Embryonic facial prominence (tissue), 1 donor: Measurements from ENCODE around the gene MICU1.
"Not testable (repeated sequence)": the region's sequence is repeated elsewhere in the genome, so short reads cannot be mapped to it uniquely, and the experiment has no call there.

Source experiments
- DNase-seq: peaks from one replicate; pipeline ENCODE4 v3.0.0-alpha.2; 2016; ENCODE audit errors: extremely low spot score

The MICU1 gene

GRCh38 chr10:72328045-72328828, 297.6 kb downstream of the MICU1 start:
- DNase-seq: no peak

GRCh38 chr10:72326665-72327603, 298.9 kb downstream of the MICU1 start:
- DNase-seq: not testable (repeated sequence)

GRCh38 chr10:72325243-72326175, 300.4 kb downstream of the MICU1 start:
- DNase-seq: not testable (repeated sequence)

- no peak for DNase-seq
These were observed 302.1 kb downstream of the MICU1 start for GRCh38 chr10:72323771-72324191.

GRCh38 chr10:72323108-72323749, 302.6 kb downstream of the MICU1 start:
- DNase-seq: no peak

GRCh38 chr10:72322280-72323058, 303.4 kb downstream of the MICU1 start:
- no peak for DNase-seq

GRCh38 chr10:72322030-72322279, 303.9 kb downstream of the MICU1 start:
- no peak for DNase-seq

GRCh38 chr10:72321248-72322029, 304.4 kb downstream of the MICU1 start:
- DNase-seq: no peak

GRCh38 chr10:72320676-72321247, 305.1 kb downstream of the MICU1 start:
- no peak for DNase-seq

- DNase-seq: no peak
These were observed 306.2 kb downstream of the MICU1 start for GRCh38 chr10:72319416-72320254.

- no peak for DNase-seq
These were observed 307.2 kb downstream of the MICU1 start for GRCh38 chr10:72318418-72319262.
